AG20443 (cell line): ENCODE results near the gene AKAP13.

Experiments used
- DNase-seq: peaks from one replicate; pipeline ENCODE4 v3.0.0; 2012; ENCODE audit warnings: low spot score, mixed read lengths

Gene AKAP13

GRCh38 chr15:85706779-85707518 lies 326.5 kb downstream of the AKAP13 start:
- peak; percentile 44 for DNase-seq

DNA sequence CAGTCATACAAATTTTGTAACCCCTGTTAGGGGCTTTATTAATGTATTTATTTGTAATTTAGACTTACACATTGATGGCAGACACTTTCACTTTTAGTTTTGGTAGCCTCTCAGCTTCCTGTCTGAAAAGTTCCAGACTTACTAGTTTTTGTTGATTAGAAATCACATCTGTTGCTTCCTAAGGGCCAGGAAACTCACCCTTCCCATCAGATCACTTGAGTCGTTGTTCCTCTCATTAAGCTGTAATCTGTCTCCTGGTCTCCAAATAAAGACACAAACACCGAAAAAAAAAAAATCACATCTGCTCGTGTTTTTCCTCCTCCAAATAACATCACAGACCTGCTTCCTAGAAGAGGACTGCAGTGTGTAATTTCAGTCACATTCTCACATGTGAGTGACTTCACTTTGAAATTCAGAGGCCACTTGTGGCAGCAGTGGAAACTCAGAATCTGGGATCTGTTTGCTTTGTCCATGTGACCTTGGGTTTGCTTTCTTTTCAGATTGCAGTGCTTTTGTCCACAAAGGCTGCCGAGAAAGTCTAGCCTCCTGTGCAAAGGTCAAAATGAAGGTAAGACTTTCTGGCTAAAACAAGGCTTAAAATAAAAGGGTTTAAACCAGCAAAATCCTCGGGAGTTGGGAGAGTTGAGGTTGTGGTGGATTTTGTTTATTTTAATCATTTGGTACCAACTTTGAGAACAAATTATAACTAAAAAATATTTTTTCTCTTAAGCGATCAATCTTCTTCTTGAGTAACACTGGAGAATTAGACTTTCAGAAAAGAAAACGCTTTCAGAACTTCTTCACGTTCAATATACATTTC lies 327.3 kb downstream of the AKAP13 start:
- peak; percentile 41 for DNase-seq

GRCh38 chr15:85708402-85708941 lies 328.1 kb downstream of the AKAP13 start:
- no peak for DNase-seq

DNA sequence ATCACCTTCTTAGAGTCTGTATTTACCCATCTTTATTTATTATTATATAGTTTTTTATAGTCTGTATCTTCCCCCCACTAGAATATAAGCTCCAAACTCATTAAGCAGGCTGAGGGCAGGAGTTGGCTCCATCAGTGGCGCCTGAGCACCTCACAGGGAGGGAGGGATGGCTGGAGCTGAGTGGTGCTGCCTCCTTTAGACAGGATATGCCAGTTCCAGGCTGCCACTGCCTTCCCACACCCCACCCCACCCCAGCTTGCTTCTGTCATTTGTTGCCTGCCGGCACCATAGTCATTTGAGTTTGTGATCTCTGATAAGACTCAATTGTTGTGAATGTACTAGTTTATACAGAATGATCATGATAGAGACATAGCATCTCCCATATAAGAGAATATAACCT lies 328.8 kb downstream of the AKAP13 start:
- DNase-seq = no peak

- no peak for DNase-seq
Observed at GRCh38 chr15:85710340-85710842, 330.0 kb downstream of the AKAP13 start.

DNA sequence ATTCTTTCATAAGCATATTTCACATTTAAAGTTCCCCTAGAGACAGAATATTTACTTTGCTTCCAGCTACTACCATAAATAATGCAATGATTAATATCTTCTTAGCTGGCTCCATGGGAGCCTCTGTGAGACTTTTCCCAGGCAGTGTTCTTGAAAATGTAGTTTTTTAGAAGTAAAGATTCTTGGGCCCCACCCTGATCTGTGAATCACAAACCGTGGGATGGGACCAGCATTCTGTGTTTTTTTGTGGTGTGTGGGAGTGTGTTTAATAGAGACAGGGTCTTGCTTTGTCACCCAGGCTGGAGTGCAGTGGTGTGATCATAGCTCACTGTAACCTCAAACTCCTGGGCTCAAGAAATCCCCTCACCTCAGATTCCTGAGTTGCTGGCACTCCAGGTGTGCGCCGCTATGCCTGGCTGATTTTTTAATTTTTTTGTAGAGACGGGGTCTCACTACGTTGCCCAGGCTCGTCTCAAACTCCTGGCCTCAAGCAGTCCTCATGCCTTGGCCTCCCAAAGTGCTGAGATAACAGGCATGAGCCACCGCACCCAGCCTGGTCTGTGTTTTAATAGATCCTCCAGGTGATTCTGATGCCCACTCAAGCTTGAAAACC lies 331.3 kb downstream of the AKAP13 start:
- DNase-seq = no peak

DNA sequence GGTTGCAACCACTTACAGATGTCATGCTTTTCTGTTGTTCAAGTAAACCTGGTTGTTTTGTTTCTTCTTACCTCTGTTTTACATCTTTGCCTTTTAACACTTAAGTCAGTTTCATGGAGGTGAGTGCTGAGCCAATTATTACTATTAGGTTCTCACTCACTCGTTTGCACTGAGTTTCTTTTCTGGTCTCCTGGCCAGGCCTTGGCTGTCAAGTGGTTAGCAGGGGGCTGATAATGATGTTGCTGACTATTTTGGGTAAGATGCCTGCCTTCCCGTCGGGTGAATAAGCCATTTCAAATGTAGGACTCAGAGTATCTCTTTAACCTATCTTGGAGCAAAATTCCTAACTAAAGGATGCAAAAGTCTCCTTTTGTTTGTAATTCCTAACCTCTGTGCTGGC lies 335.9 kb downstream of the AKAP13 start:
- DNase-seq = no peak

GRCh38 chr15:85717212-85717611 lies 336.8 kb downstream of the AKAP13 start:
- DNase-seq = no peak

GRCh38 chr15:85718271-85718971 lies 338.0 kb downstream of the AKAP13 start:
- DNase-seq = no peak

- no peak for DNase-seq
Observed at GRCh38 chr15:85718981-85719380, 338.6 kb downstream of the AKAP13 start.

DNA sequence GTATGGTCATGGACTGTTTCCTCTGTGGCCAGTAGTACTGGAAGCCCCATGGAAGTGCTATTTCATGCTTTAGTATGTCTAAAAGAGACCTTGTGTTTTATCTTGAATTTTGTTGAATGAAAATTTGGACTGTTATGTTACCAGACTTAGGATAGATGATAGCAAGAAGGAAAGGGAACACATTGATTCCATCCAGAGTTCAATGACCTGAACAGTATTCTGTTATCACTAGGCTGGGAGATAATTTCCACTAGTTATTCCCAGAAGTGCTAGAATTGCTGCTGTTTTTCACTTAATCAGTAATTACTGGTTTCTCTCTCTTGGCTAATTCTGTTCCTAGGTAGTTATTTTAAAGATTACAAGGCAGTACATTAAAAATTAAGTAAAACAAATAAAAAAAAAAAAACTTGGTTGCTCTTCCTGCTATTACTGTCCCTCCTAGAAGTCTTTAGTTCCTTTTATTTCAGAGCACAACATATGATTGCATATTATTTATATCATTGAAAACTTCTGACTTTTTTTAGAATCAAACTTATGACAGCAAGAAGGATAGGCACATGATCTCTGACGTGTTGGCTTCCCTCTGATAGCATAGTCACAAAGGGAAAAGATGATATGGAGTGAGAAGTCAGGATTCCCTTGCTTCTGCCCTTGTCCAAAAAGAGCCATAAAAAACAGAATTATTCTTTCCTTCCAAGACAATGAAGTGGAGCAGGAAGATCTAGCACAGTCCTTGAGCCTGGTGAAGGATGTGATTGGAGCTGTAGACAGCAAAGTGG lies 342.2 kb downstream of the AKAP13 start:
- no peak for DNase-seq

GRCh38 chr15:85723960-85724945 lies 343.9 kb downstream of the AKAP13 start:
- no peak for DNase-seq

GRCh38 chr15:85725019-85725418 lies 344.6 kb downstream of the AKAP13 start:
- DNase-seq = no peak

GRCh38 chr15:85725564-85725963 lies 345.2 kb downstream of the AKAP13 start:
- no peak for DNase-seq

DNA sequence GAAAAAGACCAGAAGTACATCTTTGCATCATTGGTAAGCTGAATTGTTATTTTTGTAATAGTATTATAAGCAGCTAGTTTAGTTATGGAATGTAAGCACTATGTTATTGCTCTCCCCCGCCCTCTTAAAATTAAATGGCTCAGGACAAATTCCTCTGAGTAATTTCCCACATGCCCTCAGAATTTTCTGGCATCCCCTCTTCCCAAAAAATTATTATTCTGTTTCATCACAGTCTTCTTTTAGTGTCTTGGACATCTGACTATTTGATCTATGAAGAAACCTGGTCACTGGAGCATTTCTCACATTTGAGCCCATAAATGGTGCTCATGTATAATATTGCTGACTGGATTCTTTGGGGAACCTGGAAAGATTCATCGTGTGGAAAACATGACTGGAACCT lies 346.1 kb downstream of the AKAP13 start:
- peak; percentile 57 for DNase-seq

DNA sequence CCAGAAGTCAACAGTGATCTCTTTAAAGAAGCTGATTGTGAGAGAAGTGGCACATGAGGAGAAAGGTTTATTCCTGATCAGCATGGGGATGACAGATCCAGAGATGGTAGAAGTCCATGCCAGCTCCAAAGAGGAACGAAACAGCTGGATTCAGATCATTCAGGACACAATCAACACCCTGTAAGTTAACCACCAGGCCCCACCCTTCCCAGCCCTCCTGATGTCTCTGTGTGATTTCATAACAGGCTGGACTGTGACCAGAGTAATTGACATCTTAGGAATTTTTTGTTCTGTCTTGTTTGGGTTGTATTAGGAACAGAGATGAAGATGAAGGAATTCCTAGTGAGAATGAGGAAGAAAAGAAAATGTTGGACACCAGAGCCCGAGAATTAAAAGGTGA lies 346.7 kb downstream of the AKAP13 start:
- peak; percentile 71 for DNase-seq

- DNase-seq = peak; percentile 73
Observed at GRCh38 chr15:85730001-85730820, 349.8 kb downstream of the AKAP13 start.

GRCh38 chr15:85733416-85733815 lies 353.0 kb downstream of the AKAP13 start:
- no peak for DNase-seq

GRCh38 chr15:85737061-85737460 lies 356.7 kb downstream of the AKAP13 start:
- DNase-seq = no peak
